Stimulated activated CD4-positive, alpha-beta T cell treated with anti-CD3 and anti-CD28 coated beads, TNF-alpha, amount 100 ng/mL, for 24 hours (primary cell): ENCODE data around the gene ATF1.
"Not testable (repeated sequence)": the region's sequence is repeated elsewhere in the genome, so short reads cannot be mapped to it uniquely, and the experiment has no call there.

Source experiments
- DNase-seq, 3 experiments: peaks; one replicate each; pipeline ENCODE4 v3.0.0-alpha.2; 2020; ENCODE audit warnings: low read depth in 3 of 3

ATF1 gene

DNA sequence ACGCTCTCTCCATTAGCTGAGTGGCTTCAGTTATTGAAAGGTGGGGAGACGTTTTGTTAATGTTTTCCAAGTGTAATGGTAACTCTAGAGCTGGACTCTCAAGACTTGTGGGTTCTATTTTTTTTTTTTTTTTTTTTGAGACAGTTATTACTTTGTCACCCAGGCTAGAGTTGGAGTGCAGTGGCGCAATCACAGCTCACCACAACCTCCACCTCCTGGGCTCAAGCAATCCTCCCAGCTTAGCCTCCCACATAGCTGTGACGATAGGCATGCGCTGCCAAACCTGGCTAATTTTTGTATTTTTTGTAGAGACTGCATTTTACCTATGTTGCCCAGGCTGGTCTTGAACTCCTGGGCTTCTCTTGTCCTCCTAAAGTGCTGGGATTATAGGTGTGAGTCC, 26.2 kb downstream of the ATF1 start:
- no peak for DNase-seq

DNA sequence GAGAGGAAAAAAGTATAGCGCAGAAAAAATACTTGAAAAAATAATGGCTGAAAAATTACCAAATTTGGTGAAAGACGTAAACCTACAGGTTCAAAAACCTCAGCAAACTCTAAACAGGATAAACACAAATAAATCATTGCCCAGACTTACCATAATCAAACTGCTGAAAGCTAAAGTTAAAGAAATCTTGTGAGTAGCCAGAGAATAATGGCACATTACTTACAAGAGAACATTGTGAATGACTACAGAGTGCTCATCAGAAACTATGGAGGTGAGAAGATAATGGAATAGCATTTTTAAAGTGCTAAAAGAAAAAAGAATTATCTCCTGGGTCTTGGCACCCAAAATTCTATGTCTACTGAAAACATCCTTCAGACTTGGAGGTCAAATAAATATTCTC, 36.0 kb downstream of the ATF1 start:
- DNase-seq, result no peak

DNA sequence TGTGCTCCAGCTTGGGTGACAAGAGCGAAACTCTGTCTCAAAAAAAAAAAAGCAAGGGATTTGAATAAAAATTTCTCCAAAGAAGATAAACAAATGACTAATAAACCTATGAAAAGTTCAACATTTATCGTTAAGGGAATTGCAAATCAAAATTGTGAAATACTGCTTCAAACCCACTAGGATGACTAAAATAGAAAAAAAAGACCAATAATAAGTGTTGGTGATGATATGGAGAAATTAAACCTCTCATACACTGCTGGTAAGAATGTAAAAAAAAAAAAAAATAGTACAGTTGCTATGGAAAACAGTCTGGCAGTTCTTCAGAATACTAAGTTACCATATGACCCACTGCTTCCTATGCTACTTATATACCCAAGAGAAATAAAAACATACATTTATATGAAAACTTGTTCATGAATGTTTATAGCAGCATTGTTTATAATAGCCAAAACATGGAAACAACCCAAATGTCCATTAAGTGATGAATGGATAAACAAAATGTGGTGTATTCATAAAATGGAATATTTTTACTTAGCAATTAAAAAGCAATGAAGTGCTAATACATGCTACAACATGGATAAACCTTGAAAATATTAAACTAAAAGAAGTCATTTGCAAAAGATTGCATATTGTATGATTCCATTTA, 39.5 kb downstream of the ATF1 start:
- DNase-seq, result no peak

DNA sequence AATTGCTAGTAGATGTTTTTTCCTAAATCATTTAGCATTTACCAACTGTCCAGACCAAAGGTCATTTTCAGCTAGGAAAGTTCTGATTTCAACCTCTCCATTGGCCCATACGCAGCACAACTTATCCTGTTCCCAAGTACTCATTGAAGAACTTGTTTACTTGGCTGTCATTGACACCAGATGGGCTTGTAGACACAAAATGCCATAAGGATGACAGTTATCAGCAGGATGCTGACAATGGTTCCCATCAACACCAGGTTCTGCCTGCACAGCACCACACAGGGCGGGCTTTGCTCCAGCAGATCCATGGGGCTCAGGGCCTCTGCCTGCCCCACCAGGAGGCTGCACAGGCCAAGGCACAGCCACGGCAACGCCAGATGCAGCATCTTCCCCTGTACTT, 42.3 kb downstream of the ATF1 start:
- no peak for DNase-seq

DNA sequence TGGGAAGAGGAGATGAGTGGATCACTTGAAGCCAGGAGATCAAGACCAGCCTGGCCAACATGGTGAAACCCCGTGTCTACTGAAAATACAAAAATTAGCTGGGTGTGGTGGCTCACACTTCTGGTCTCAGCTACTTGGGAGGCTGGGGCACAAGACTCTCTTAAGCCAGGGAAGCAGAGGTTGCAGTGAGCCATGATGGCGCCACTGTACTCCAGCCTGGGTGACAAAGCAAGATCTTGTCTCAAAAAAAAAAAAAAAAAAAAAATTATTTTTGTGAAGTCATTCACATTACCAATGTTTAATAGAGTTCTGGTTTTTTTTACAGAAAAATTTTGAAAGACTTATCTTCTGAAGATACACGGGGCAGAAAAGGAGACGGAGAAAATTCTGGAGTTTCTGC, 45.2 kb downstream of the ATF1 start:
- not testable (repeated sequence) for DNase-seq

DNA sequence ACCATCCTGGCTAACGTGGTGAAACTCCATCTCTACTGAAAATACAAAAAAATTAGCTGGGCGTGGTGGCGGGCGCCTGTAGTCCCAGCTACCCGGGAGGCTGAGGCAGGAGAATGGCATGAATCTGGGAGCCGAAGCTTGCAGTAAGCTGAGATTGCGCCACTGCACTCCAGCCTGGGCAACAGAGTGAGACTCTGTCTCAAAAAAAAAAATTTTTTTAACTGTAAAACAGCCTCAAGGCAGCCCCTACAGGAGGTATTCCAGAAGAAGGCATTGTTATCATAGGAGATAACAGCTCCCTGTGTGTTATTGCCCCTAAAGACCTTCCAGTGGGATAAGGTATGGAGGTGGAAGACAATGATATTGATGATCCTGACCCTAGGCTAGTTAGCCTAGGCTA, 51.0 kb downstream of the ATF1 start:
- not testable (repeated sequence) for DNase-seq

DNA sequence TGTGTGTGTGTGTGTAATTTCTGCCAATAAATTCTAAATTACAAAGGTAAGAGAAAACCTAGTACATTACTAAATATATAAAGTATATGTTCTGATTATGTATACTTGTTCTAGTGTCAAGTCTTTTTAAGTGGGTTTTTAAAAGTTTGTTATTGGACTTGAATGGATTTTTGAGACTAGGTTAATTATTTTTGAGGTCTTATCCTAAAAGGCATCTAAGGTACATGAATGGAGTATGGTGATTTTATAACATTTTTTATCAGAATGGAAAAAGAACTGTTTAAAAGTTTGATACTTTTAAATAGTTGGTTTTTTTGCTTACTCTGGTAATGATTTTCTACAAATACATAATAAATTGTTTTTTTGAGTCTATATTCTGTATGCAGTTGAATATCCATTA, 56.3 kb downstream of the ATF1 start:
- DNase-seq, result no peak

DNA sequence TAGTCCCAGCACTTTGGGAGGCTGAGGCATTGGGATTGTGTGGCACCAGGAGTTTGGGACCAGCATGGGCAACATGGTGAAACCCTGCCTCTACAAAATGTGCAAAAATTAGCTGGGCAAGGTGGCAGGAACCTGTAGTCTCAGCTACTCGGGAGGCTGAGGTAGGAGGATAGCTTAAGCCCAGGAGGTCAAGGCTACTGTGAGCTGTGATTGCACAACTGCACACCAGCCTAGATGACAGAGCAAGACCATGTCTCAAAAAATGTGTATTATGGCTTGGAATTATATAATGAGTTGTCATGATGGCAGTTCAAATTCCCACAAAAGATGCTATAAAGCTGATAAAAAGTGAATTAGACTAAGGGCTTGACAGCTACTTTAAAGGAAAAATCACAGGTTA, 58.2 kb downstream of the ATF1 start:
- DNase-seq, result no peak

DNA sequence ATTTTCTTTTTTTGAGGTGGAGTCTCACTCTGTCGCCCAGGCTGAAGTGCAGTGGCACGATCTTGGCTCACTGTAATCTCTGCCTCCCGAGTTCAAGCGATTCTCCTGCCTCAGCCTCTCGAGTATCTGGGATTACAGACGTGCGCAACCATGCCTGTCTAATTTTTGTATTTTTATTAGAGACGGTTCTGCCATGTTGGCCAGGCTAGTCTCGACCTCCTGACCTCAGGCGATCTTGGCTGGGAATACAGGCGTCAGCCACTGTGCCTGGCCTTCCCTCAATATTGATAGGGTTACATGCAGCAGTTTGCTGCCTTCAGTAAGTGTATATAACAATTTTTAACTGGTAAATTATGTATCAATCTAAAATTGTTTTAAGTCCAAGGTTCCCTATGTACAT, 59.8 kb downstream of the ATF1 start:
- not testable (repeated sequence) for DNase-seq

DNA sequence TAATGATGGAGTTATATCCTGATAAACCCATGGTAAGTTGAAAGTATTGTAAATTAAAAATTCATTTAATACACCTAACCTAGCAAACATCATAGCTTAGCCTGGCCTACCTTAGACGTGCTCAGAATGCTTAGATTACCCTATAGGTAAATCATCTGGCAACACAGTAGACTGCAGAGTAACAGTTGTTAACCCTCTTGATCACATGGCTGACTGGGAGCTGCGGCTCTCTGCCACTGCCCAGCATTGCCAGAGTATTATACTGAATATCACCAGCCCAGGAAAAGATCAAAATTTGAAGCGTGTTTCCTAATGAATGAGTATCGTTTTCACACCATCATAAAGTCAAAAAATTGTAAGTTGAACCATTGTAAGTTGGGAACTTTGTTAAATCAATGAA, 61.0 kb downstream of the ATF1 start:
- DNase-seq, result no peak

DNA sequence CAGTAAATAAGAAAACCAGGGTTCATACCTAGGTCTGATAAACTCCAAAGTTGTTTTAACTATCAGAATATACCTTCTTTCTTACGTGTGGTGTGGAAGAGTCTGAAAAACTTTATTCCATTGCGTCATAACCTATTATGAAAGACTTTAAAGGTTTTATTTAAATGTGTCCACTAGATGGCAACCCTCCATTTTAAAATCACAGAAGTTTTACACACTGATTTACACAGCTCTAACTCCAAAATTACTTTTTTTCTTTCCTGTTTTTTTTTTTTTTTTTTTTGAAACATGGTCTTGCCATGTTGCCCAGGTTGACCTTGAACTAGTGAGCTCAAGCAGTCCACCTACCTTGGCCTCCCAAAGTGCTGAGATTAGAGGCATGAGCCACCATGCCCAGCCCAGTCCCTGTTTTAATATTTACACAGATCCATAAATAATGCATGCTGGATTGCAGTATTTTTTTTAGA, 61.5 kb downstream of the ATF1 start:
- DNase-seq, result no peak

DNA sequence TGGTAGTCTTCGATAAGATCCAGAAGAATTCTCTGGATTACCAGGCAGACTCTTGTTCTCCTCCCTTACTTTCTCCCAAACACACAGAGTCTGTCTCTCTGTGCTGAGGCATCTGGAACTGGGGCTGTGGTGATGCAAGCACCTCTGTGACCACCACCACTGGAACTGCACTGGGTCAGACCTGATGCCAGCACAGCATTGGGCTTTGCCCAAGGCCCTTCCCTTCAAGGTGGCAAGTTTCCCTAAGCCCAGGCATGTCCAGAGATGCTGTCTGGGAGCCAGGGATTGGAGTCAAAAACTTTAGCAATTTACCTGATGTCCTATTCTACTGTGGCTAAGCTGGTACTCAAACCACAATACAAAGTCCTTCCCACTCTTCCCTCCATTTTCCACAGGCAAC, 64.2 kb downstream of the ATF1 start:
- DNase-seq, result no peak

DNA sequence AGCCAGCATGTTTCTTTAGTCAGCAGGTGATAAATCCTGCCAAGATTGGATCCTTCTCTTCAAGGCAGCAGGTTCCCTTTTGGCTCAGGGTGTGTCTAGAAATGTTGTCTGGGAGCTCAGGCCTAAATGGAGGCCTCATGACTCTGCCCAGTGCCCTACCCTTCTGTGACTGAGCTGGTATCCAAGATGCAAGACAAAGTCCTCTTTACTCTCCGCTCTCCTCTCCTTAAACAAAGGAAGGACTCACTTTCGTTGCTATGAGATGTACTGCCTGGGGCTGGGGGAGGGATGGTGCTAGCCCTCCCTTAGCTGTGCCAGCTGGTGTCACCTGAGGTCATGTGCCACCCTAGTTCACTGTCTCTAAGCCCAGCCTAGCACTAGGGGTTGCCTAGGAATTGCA, 65.0 kb downstream of the ATF1 start:
- no peak for DNase-seq

DNA sequence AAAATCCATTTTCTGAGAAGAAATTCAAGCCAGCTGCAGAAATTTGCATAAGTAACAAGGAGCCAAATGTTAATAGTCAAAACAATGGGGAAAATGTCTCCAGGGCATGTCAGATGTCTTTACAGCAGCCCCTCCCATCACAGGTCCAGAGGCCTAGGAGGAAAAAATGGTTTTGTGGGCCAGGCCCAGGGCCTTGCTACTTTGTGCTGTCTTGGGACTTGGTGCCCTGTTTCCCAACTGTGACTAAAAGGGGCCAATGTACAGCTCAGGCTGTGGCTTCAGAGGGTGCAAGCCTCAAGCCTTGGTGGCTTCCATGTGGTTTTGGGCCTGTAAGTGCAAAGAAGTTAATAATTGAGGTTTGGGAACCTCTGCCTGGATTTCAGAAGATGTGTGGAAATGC, 69.9 kb downstream of the ATF1 start:
- DNase-seq, result not testable (repeated sequence)

DNA sequence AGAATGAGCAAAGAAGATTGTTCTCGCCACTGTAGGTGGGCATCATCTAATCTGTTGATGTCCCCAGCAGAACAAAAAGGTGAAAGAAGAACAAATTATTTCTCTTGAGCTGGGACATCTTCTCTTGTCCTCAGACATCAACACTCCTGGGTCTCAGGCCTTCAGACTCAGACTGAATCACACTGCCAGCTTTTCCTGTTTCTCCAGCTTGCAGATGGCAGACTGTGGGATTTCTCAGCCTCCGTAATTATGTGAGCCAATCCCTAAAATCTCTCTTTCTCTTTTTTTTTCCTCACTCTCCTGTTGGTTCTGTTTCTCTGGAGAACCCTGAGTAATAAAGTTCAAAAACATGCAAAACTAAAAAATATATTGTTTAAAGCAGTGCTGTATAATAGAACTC, 75.1 kb downstream of the ATF1 start:
- DNase-seq, result no peak

DNA sequence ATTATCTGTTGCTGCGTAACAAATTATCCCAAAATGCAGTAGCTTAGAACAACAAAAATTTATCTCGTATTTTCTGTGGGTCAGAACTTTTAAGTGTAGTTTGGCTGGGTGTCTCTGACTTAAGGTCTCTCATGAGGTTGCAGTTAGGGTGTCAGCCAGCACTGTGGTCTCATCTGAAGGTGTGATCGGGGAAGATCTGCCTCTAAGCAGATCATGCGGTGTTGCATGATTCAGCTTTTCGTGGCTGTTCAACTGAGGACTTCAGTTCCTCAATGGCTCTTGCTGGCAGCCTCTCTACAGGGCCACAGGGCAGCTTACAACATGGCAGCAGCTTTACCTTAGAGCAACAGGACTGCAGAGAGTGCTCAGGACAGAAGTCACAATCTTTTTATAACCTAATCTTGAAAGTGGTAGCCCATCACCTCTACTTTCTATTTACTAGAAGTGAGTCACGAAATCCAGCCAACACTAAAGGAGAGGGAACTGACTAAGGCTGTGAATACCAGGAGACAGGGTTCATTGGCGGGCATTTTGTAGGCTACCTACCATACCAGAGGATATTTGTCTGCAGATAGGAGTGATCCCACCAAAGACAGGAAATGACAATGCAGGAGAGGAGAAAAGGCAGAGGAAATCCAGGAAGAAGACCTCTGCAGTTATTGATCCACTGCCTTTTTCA, 77.0 kb downstream of the ATF1 start:
- DNase-seq, result no peak

DNA sequence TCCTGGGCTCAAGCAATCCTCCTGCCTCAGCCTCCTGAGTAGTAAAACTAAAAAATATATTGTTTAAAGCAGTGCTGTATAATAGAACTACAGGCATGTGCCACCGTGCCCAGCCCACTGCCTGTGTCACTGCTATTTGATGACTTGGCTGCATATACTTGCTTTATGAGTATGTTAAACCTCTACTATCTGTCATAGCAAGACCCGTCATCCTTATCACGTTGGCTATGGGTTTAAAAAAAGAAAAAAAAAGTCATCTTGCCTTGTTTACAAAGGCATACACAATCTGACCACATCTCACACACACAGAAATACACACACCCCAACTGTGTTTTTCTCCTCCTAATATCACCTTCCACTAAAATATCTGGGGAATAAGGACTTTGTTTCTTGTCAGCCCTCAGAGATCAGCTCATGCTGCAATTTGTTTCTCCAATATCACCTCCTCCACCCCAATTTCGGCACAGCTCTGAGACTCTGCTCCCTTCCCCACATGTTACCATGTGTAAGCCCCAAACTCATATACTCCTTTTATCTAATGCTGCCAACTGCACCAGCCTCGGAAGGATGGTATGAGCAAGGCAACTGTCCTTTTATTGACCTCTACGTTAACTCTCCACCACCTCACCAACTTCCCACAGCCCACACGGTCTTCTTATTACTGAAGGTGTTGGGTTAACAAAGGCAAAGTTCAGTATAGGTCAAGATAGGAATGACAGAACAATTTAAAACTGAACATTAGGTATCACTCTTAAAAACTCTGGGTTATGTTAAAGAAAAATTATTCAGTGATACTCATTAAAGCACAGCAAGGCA, 78.0 kb downstream of the ATF1 start:
- no peak for DNase-seq

DNA sequence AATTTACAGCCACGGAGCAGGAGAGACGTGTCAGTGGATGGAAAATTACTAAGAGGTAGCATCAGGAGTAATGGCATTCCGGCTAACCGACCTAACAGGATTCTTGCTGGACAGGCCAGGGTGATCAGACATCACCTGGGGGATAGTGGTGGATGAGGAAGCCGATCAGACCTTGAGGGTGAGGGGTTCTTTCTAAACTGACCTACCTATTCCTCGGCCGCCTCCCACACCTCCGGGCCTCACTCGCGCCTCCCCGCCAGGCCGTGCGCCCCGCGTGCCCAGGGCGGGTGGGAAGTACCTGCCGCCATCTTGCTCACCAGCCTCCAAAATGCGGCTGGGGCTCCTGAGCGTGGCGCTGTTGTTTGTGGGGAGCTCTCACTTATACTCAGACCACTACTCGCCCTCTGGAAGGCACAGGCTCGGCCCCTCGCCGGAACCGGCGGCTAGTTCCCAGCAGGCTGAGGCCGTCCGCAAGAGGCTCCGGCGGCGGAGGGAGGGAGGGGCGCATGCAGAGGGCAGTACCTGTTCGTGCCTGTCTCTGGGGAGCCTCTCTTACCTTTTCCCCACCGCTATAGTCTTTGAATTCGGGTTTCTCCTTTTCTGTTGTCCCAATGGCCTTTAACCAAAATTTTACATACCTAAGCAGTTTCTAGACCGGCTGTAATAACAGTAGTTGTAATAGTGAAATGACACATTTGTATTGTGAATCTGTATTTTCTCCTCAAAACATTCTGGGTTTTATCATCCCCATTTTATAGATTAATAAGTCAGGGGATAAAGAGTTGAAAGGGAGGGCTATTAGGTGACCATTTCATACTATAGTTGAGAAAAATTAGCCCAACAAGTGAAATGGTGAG, 79.0 kb downstream of the ATF1 start, which contains the start of gene TMPRSS12:
Gene TMPRSS12 (plus strand): TSS at position 290 of the 857 bp plus-strand sequence. CDS start 39 bp downstream, at position 329.
- DNase-seq, result no peak

DNA sequence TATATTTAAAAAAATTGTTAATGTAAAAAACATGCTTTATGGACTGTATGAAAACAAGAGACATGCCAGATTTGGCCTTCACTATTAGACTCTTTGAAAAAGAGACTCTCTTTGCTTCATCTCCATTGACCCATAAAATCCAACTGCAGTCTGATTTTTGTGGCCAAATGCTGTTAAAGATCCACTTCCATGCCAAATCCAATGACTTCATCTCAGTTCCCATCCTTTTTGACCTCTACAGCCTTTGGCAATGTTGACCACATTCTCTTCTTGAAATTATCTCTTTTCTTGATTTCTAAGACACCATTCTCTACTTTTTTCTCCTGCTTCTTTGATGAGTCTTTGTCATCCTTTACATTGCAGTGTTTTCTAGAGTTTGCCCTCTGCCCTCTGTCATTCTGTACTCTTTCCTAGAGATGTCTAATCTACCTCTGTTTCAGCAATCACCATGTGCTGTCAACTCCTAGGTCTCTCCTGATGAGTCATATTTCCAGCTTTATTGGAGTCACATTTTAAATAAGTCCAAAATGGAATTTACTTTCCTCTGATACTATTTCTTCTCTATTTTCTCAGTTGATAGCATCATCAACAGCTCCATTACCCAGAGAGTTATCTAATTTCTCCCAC, 81.2 kb downstream of the ATF1 start:
- DNase-seq, result no peak

DNA sequence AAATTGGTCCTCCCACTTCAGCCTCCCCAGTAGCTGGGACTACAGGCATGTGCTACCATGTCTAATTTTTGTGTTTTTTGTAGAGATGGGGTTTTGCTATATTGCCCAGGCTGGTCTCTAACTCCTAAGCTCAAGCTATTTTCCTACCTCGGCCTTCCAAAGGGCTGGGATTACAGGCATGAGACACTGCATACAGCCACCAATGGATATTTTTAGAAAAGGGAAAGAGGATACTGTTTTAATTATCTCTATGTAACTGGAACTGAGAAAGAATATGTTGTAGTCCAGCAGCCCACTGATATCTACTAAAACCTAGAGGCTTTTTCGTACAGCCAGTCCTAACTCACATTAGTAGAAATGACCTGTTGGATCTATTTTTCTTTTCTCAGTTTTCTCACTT, 85.1 kb downstream of the ATF1 start:
- no peak for DNase-seq

DNA sequence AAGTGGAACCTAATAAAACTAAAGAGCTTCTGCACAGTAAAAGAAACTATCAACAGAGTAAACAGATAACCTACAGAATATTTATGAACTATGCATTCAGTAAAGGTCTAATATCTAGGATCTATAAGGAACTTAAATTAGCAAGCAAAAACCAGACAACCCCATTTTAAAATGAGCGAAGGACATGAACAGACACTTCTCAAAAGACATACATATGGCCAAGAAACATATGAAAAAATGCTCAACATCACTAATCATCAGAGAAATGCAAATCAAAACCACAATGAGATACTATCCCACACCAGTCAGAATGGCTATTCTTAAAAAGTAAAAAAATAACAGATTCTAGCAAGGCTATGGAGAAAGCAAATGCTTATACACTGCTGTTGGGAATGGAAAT, 91.3 kb downstream of the ATF1 start:
- not testable (repeated sequence) for DNase-seq
